C4-2B (cell line): ENCODE data around the gene ELAC2.
A peak's percentile ranks its signal among the peaks of the same experiment; 100 is the strongest.

Experiments used
- H3K27ac ChIP-seq: fragments of 450-650 bp; 2 replicates; pipeline ENCODE4 v1.5.1; 2017
- CTCF ChIP-seq: fragments of 450-650 bp; conservative IDR thresholded peaks from 2 replicates; pipeline ENCODE4 v1.5.1; 2017; ENCODE audit warnings: mild to moderate bottlenecking
- ZFX ChIP-seq: fragments of 450-650 bp; IDR thresholded peaks from 2 replicates; pipeline ENCODE4 v1.6.1; 2017

The ELAC2 gene, protein sequence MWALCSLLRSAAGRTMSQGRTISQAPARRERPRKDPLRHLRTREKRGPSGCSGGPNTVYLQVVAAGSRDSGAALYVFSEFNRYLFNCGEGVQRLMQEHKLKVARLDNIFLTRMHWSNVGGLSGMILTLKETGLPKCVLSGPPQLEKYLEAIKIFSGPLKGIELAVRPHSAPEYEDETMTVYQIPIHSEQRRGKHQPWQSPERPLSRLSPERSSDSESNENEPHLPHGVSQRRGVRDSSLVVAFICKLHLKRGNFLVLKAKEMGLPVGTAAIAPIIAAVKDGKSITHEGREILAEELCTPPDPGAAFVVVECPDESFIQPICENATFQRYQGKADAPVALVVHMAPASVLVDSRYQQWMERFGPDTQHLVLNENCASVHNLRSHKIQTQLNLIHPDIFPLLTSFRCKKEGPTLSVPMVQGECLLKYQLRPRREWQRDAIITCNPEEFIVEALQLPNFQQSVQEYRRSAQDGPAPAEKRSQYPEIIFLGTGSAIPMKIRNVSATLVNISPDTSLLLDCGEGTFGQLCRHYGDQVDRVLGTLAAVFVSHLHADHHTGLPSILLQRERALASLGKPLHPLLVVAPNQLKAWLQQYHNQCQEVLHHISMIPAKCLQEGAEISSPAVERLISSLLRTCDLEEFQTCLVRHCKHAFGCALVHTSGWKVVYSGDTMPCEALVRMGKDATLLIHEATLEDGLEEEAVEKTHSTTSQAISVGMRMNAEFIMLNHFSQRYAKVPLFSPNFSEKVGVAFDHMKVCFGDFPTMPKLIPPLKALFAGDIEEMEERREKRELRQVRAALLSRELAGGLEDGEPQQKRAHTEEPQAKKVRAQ

GRCh38 chr17:13017655-13018459 lies at the start of gene ELAC2:
TSS of gene ELAC2 (minus strand) at chr17:13018027. CDS start at chr17:13017947, 80 bp downstream.
- peak within 1 kb of the TSS; percentile 88 for H3K27ac ChIP-seq

GRCh38 chr17:13065032-13065431 lies 47.2 kb upstream of the ELAC2 start:
- TF ChIP-seq CTCF (no peak), ZFX (no peak)
- no peak overlapping the region for H3K27ac ChIP-seq

More at GRCh38 chr17:13017655-13018459, at the start of gene ELAC2:
- TF ChIP-seq CTCF (peak; percentile 44), ZFX (peak; percentile 79)

- TF ChIP-seq CTCF (no peak), ZFX (no peak)
- H3K27ac ChIP-seq = no peak overlapping the region
Observed at GRCh38 chr17:13055131-13055530, 37.3 kb upstream of the ELAC2 start.

DNA sequence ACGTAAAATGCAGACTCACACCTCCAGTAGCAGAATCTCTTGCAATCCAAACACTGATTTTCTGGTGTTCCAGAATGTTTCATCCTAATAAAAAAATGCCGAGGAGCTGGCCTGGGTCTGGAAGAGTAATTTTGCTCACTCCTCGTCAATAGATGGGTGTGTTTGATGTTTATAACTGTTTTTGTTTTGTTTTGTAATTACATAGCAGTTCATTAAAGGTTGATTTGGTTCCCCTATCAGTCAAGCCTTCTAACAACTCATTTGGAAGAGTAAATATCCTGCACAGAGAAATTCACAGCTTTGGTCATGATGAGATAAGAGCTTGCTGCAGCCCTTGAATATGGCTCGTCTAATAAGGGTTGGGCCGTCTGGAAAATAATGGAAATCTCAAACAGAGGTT lies 36.8 kb upstream of the ELAC2 start:
- H3K27ac ChIP-seq = no peak overlapping the region
- TF ChIP-seq ZFX (no peak), CTCF (no peak)

GRCh38 chr17:13051915-13052314 lies 34.1 kb upstream of the ELAC2 start:
- TF ChIP-seq ZFX (no peak), CTCF (no peak)
- no peak overlapping the region for H3K27ac ChIP-seq

GRCh38 chr17:13047011-13047606 lies 29.3 kb upstream of the ELAC2 start:
- TF ChIP-seq CTCF (no peak), ZFX (no peak)
- no peak overlapping the region for H3K27ac ChIP-seq
